ENCODE measurements around the gene MGAT3. TPM values are rescaled to one million over a fixed set of nuclear protein-coding genes. Genes with fewer than 3 reads are reported as not detected.
A peak's percentile ranks its signal among the peaks of the same experiment; 100 is the strongest.
"Not testable (repeated sequence)": the region's sequence is repeated elsewhere in the genome, so short reads cannot be mapped to it uniquely, and the experiment has no call there.

Gene MGAT3
- total RNA-seq, 1 experiment from 2014 or later: 4.3 TPM

DNA sequence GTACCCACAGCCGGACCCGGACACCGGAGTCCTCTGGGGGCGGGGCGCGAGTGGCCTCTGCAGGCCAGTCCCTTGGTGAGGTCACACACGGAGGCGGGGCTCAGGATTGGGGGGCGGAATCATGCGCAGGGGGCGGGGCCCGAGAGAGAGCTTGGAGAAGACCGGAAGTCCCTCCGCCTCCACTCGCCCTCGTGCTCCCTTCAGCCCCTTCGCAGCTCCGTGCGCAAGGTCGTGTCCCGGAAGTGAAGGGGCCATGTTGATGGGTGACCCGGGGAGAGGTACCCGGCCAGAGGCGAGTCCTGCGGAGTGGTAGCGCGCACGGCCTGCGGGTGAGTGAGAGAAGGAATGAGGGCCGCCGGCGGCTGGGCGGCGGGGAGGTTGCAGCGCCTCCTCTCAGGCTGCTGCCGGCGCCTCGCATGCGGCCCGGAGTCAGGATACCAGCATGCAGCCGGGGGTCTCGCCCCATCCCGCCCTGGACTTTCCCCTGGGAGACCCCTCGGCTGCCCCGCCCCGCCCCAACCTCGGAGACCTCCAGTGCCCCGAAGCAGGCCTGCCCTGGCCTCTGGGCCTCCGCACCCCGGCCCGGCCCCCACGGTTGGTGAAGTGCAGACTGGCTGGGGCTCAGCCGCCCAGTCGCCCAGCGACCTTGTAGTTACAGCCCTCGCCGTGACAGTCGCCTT lies 45.4 kb downstream of the MGAT3 start, which contains the start of gene MIEF1:
Gene MIEF1 (plus strand): TSS at position 182 of the 680 bp plus-strand sequence. CDS start 9,005 bp downstream, outside the sequence.
- Histone ChIP-seq H3K27me3 (replicated peaks) (no peaks in the 10 kb centered on the region), H3K36me3 (peaks cover 44% of the 10 kb centered on the region), H3K27ac (peak within 1 kb of the TSS; percentile 34), H3K4me1 (replicated peaks) (peaks cover 14% of the 10 kb centered on the region), H3K9me3 (replicated peaks) (no peaks in the 10 kb centered on the region), H3K4me3 (peak within 1 kb of the TSS; percentile 84)
- DNase-seq (ENCODE audit: low read depth in 1 of 2, low spot score in 2 of 2): peak; percentile 86 to 98

DNA sequence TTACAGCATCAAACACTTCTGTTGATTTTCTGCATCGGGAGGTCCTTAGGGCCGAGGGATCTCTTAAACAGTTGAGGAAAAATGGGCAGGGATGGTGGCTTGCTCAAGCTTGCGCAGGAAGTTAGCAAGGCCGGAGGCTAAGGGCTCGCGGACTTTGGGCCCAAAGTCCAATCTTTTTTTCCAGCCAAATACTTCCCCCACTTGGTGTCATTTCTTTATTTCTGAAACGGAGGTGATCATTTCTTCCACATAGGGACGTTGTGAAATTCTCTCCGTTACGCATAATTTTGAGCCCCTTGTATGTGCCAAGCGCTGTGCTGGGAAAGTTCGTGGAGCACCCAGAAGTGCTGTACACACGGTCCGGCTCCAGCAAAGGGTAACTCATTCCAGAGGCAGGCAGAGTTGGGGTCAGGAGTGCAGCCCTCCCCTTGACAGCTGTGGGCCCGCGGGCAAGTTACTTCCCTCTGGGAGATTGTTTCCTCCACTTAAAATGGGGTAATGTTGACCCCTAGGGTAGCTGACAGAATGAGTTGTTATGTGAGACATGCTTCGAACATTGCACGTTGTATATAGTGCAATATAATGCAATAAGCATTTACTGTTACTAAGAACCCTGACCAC lies 46.1 kb downstream of the MGAT3 start:
- Histone ChIP-seq H3K27ac (peak overlapping the region; percentile 24), H3K9me3 (replicated peaks) (no peaks in the 10 kb centered on the region), H3K36me3 (peaks cover 49% of the 10 kb centered on the region), H3K4me1 (replicated peaks) (peaks cover 14% of the 10 kb centered on the region), H3K4me3 (peak overlapping the region; percentile 84), H3K27me3 (replicated peaks) (no peaks in the 10 kb centered on the region)
- peak in 1 of 2 experiments; percentile 21 for DNase-seq (ENCODE audit: low read depth in 1 of 2, low spot score in 2 of 2)

DNA sequence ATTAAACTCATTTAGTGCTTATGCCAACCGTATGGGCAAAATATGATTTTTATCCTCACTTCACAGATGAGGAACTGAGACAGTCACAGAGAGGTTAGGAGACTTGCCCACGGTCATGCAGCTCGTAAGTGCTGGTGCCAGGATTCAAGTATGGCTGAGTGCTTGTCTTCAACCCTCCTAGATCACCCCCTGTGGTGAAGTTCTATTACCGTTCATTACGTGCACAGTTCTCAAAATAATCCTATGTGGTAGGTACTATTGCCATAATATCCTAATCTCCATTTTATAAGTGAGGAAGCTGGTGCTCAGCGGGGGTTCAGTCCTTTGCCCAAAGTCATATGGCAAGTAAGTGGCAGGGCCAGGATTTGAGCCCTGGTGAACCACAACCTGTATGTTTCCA lies 46.8 kb downstream of the MGAT3 start:
- Histone ChIP-seq H3K4me3 (peak overlapping the region; percentile 84), H3K27ac (no peak overlapping the region), H3K9me3 (replicated peaks) (no peaks in the 10 kb centered on the region), H3K4me1 (replicated peaks) (peaks cover 14% of the 10 kb centered on the region), H3K27me3 (replicated peaks) (no peaks in the 10 kb centered on the region), H3K36me3 (peaks cover 56% of the 10 kb centered on the region)
- DNase-seq (ENCODE audit: low read depth in 1 of 2, low spot score in 2 of 2): no peak

DNA sequence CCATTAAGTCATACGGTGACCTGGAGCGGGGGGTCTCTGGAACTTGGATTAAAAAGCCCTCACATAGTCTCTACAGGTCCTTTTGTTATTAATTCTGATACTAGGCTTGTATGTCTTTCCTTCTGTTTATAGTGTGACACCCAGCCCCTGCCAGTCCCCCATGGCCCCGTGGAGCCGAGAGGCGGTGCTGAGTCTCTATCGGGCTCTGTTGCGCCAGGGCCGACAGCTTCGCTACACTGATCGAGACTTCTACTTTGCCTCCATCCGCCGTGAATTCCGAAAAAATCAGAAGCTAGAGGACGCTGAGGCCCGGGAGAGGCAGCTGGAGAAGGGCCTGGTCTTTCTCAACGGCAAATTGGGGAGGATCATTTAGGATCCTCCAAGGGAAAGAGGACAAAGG lies 47.3 kb downstream of the MGAT3 start:
- no peak for DNase-seq (ENCODE audit: low read depth in 1 of 2, low spot score in 2 of 2)
- H3K27me3 ChIP-seq (replicated peaks): no peaks in the 10 kb centered on the region
- no peak overlapping the region for H3K4me3 ChIP-seq
- no peak overlapping the region for H3K27ac ChIP-seq
- no peaks in the 10 kb centered on the region for H3K9me3 ChIP-seq (replicated peaks)
- peaks cover 59% of the 10 kb centered on the region for H3K36me3 ChIP-seq
- H3K4me1 ChIP-seq (replicated peaks): peaks cover 14% of the 10 kb centered on the region

DNA sequence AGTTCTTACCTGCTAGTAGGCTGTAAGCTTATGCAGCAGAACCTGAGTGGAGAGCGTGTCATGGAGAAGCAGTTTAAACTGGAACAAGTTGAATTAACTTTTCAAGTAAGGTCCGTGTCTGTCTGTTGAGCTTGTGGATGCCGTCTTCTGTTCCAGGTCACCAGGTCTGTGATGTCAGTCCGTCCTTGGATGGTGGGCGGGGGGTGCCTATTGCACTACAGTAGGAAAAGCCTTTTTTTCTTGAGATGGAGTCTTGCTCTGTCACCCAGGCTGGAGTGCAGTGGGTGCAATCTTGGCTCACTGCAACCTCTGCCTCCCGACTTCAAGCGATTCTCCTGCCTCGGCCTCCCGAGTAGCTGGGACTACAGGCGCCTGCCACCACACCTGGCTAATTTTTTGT lies 50.2 kb downstream of the MGAT3 start:
- H3K4me3 ChIP-seq; H3K27ac ChIP-seq; H3K27me3 ChIP-seq (replicated peaks); DNase-seq (ENCODE audit: low read depth in 1 of 2, low spot score in 2 of 2); H3K4me1 ChIP-seq (replicated peaks); H3K9me3 ChIP-seq (replicated peaks): not testable (repeated sequence)
- peaks cover 86% of the 10 kb centered on the region for H3K36me3 ChIP-seq

DNA sequence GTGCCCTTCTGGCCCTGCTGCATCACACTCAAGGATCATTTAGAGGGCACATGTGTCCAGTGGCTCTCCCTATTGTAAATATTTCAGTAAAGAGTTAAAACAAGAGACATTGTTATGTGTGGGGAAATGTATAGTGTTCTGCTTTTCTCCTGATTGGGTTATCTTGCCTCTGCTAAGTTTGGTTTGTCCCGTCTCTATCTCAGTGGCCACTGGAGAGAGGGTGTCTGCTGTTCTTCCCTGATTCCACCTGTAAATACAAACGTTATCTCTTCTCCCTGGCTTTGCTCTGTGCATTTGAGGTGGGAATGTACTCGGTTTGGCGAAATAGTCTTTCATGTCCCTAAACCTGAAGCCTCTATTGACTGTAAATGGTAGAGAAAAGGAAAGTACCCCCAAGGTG lies 51.6 kb downstream of the MGAT3 start:
- no peaks in the 10 kb centered on the region for H3K27me3 ChIP-seq (replicated peaks)
- no peaks in the 10 kb centered on the region for H3K9me3 ChIP-seq (replicated peaks)
- H3K4me3 ChIP-seq: no peak overlapping the region
- no peak overlapping the region for H3K27ac ChIP-seq
- DNase-seq (ENCODE audit: low read depth in 1 of 2, low spot score in 2 of 2): no peak
- peaks cover 91% of the 10 kb centered on the region for H3K36me3 ChIP-seq
- peaks cover 4% of the 10 kb centered on the region for H3K4me1 ChIP-seq (replicated peaks)

DNA sequence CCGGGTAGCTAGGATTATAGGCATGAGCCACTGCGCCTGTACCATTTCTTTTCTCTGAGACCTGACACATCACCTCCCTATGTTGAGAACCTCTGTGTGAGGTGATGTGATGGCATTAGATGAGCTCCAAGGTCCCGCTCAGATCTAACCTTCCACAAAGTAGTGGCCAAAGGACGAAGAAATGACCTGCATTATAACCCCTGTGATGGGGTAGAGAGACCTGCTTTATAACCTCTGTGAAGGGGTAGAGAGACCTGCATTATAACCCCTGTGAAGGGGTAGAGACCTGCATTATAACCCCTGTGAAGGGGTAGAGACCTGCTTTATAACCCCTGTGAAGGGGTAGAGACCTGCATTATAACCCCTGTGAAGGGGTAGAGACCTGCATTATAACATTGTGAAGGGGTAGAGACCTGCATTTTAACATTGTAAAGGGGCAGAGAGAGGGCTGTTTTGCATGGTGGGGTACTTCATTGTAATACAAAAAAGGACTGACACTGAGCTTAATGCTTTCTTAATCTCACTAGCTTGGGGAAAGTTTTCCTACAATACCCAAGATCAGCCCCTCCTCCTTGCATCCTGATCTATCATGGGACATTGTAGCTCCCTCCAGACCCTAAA lies 53.8 kb downstream of the MGAT3 start:
- Histone ChIP-seq H3K4me1 (replicated peaks) (no peaks in the 10 kb centered on the region), H3K27ac (no peak overlapping the region), H3K36me3 (peaks cover 93% of the 10 kb centered on the region), H3K27me3 (replicated peaks) (no peaks in the 10 kb centered on the region), H3K4me3 (no peak overlapping the region), H3K9me3 (replicated peaks) (no peaks in the 10 kb centered on the region)
- DNase-seq (ENCODE audit: low read depth in 1 of 2, low spot score in 2 of 2): no peak

DNA sequence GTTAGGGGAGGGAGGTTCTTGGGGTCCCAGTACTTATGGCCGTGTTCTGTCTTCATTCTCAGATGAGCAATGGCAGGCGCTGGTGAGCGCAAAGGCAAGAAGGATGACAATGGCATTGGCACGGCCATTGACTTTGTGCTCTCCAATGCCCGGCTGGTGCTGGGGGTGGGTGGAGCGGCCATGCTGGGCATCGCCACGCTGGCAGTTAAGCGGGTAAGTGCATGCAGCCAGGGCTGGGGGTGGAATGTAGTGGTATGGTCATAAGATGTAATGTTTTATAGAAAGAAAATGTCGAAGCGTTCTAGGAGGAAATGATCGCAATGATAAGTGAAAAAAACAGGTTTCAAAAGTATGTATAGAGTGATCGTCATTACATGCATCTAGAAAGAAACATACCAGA lies 54.4 kb downstream of the MGAT3 start:
- peaks cover 92% of the 10 kb centered on the region for H3K36me3 ChIP-seq
- no peak for DNase-seq (ENCODE audit: low read depth in 1 of 2, low spot score in 2 of 2)

DNA sequence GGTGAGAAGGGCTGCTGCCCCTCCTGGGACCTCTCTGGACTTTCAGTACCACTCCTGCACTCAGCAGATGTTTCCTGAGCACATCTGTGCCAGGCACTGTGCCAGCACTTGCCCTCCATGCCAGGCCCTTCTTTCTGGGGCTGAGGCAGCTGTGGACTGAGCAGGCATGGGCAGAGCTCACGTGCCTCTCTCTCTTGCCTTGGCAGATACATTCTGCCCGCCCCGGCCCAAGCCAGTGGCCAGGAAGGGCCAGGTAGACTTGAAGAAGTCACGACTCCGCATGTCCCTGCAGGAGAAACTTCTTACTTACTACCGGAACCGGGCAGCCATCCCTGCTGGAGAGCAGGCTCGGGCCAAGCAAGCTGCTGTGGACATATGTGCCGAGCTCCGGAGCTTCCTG lies 55.2 kb downstream of the MGAT3 start:
- DNase-seq (ENCODE audit: low read depth in 1 of 2, low spot score in 2 of 2): no peak
- Histone ChIP-seq H3K4me1 (replicated peaks) (no peaks in the 10 kb centered on the region), H3K4me3 (no peak overlapping the region), H3K27me3 (replicated peaks) (no peaks in the 10 kb centered on the region), H3K36me3 (peaks cover 91% of the 10 kb centered on the region), H3K9me3 (replicated peaks) (no peaks in the 10 kb centered on the region), H3K27ac (no peak overlapping the region)

More for the DNA sequence above, 54.4 kb downstream of the MGAT3 start:
- Histone ChIP-seq H3K4me1 (replicated peaks) (no peaks in the 10 kb centered on the region), H3K27me3 (replicated peaks) (no peaks in the 10 kb centered on the region), H3K4me3 (no peak overlapping the region), H3K9me3 (replicated peaks) (no peaks in the 10 kb centered on the region), H3K27ac (no peak overlapping the region)

DNA sequence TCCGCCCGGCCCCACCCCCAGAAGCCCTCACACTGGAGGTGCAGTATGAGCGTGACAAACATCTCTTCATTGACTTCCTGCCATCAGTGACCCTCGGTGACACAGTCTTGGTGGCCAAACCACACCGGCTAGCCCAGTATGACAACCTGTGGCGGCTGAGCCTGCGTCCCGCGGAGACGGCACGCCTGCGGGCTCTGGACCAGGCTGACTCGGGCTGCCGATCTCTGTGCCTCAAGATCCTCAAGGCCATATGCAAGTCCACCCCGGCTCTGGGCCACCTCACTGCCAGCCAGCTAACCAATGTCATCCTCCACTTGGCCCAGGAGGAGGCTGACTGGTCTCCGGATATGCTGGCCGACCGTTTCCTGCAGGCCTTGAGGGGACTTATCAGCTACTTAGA lies 57.0 kb downstream of the MGAT3 start:
- Histone ChIP-seq H3K36me3 (peaks cover 87% of the 10 kb centered on the region), H3K27me3 (replicated peaks) (no peaks in the 10 kb centered on the region), H3K4me3 (no peak overlapping the region), H3K9me3 (replicated peaks) (no peaks in the 10 kb centered on the region), H3K4me1 (replicated peaks) (peaks cover 12% of the 10 kb centered on the region), H3K27ac (no peak overlapping the region)
- DNase-seq (ENCODE audit: low read depth in 1 of 2, low spot score in 2 of 2): no peak

DNA sequence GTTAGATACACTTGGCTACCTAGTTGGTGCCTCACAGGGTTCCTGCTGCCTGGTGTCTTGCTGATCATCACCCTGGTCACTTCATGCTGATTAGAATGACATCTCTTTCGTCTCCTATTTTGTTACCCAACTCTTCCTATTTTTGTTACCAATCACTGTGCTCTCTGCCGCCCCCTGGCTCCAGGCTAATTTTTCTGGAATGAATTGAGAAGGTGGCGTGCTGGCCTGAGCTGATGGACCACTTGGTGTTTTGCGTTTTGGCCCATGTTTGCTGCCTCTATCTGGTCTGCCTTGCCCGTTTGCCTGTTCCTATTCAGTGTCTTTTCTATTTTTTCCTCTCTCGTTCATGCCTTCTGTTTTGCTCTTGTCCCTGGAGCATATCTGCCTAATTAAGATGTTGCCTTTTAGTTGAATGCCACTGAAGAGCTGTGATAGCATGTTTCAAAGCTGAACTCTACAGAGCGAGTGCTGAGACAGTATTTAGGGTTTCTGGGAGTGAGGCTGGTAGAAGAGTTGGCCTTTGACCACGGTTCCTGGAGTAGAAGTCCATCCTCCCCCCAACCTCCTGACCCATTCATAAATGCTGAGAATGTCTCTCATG lies 57.7 kb downstream of the MGAT3 start:
- H3K4me1 ChIP-seq (replicated peaks): peaks cover 19% of the 10 kb centered on the region
- no peak overlapping the region for H3K27ac ChIP-seq
- peak; percentile 40 to 59 for DNase-seq (ENCODE audit: low read depth in 1 of 2, low spot score in 2 of 2)
- H3K9me3 ChIP-seq (replicated peaks): no peaks in the 10 kb centered on the region
- peaks cover 81% of the 10 kb centered on the region for H3K36me3 ChIP-seq
- H3K4me3 ChIP-seq: no peak overlapping the region
- H3K27me3 ChIP-seq (replicated peaks): no peaks in the 10 kb centered on the region

DNA sequence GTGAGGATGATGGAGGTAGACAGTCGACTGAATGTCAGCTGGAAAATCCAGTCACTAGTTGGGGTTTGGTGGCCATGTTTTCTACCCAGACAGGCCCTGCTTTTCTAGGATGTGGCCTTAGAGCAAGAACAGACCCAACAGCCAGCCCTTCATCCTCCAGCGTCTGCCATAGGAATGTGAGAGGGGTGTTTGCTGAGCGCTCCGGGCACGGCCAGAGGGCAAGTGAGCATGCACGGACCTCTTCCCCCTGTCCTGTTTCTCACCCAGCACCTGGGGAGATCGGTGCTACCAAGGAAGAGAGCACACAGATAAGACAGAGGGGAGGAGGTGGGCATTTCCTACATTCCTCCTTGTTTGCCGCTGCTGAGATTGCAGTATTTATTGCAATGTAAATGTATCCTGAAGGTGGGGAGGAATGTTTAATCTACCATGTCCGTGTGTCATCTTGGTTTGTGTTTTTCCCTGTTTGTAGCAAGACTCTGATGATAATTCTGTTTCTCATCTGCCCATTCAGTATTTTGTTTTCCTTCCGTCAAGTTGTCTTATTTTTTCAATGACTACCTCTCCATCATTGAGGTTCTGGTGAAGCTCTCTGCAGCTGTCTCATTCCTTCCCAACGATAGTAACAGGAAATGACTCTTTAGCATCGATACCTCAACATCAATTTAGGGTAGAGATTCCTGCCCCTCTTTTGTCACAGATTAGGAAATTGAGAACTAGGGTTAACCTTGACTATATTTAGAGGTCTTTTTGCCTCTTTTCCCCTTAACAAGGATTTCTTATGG lies 58.6 kb downstream of the MGAT3 start:
- Histone ChIP-seq H3K4me3 (no peak overlapping the region), H3K27me3 (replicated peaks) (no peaks in the 10 kb centered on the region), H3K27ac (no peak overlapping the region), H3K36me3 (peaks cover 76% of the 10 kb centered on the region), H3K9me3 (replicated peaks) (no peaks in the 10 kb centered on the region), H3K4me1 (replicated peaks) (peaks cover 22% of the 10 kb centered on the region)
- no peak for DNase-seq (ENCODE audit: low read depth in 1 of 2, low spot score in 2 of 2)

DNA sequence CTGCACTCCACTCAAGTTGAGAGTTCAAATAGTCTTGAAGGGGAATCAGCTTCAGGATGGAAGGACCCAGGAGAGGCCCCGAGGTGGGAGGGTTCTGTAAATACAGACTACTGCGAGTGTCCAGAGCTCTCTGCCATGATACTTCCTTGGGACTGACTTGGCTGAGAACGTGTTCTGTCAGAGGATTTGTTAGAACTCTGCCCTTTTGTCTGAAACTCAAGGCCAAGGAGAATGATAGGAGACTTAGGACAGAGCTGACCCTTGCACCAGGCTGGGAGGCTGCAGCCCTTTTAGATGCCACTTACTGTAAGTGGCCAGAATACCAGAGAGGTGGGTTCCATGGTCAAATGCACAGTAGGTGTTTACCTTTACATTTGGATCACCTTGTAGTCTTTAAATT lies 60.7 kb downstream of the MGAT3 start:
- no peaks in the 10 kb centered on the region for H3K27me3 ChIP-seq (replicated peaks)

More for the DNA sequence above, 60.7 kb downstream of the MGAT3 start:
- Histone ChIP-seq H3K9me3 (replicated peaks) (no peaks in the 10 kb centered on the region), H3K36me3 (peaks cover 79% of the 10 kb centered on the region), H3K4me1 (replicated peaks) (peaks cover 23% of the 10 kb centered on the region), H3K27ac (no peak overlapping the region), H3K4me3 (no peak overlapping the region)
- DNase-seq (ENCODE audit: low read depth in 1 of 2, low spot score in 2 of 2): no peak
